NT2/D1 (cell line): ENCODE results near the gene MEF2C.

Experiments used
- DNase-seq: peaks from one replicate; pipeline ENCODE4 v3.0.0-alpha.2; 2011; ENCODE audit warnings: low read depth, low spot score
- H3K27me3 ChIP-seq: 2 replicates; pipeline ENCODE4 v1.6.0; 2011; ENCODE audit warnings: mild to moderate bottlenecking; ENCODE audit not compliant: insufficient read length, insufficient read depth
- H3K36me3 ChIP-seq: 2 replicates; pipeline ENCODE4 v1.6.1; 2011; ENCODE audit warnings: mild to moderate bottlenecking, low read length, mixed read lengths; ENCODE audit not compliant: insufficient read depth, insufficient read length
- H3K4me1 ChIP-seq: 2 replicates; pipeline ENCODE4 v1.5.1; 2011; ENCODE audit not compliant: insufficient read depth, insufficient read length
- H3K4me3 ChIP-seq: 2 replicates; pipeline ENCODE4 v1.5.1; 2011; ENCODE audit warnings: low read depth; ENCODE audit not compliant: insufficient read length
- H3K9ac ChIP-seq: 2 replicates; pipeline ENCODE4 v1.6.0; 2011; ENCODE audit warnings: low read depth; ENCODE audit not compliant: insufficient read length
- H3K9me3 ChIP-seq: 2 replicates; pipeline ENCODE4 v1.5.1; 2011; ENCODE audit warnings: mild to moderate bottlenecking, low read length; ENCODE audit not compliant: insufficient read depth
- SUZ12 ChIP-seq: IDR thresholded peaks from 2 replicates; pipeline ENCODE4 v1.6.1; 2011; ENCODE audit not compliant: insufficient read length, insufficient read depth; ENCODE audit errors: extremely low read depth
- YY1 ChIP-seq: IDR thresholded peaks from 2 replicates; pipeline ENCODE4 v1.6.1; 2011; ENCODE audit not compliant: insufficient read length, insufficient read depth
- ZNF274 ChIP-seq: IDR thresholded peaks from 2 replicates; pipeline ENCODE4 v1.6.1; 2011; ENCODE audit warnings: mild to moderate bottlenecking, low read depth, low read length

The MEF2C gene

DNA sequence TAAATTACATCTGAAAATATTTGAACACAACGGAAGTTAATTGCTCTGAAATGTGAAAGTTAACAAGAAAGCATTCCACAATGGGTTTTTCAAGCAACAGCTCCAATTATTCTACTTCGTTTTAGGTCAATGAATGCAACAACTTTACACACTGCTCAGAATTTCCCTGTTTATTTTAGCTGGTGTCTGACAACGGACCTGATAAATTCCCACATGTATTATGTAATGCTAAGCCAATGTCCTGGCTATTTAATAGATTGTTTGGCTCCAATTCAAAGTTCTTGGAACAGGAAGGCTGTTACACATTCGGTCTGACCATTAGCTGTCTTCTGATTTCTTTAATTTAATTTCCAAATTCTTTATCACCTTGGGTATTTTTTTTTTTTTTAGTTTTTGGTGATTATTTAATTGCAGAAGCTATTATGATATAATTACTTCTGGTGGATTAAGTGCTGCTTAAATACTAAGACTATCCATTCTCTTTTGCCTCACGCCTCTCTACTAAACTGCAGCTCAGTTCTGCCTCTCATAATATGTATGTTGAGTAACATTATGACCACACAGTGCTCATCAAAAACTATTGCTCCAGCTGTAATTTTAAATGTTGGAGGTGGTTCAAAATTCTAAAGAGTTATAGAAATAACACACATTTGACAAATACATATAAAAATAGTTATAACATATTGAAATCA is 57.9 kb downstream of the MEF2C start:
- Histone ChIP-seq H3K4me3 (no peak overlapping the region), H3K36me3 (no peaks in the 10 kb centered on the region), H3K9me3 (no peaks in the 10 kb centered on the region; the same call in 1 of the 2 replicates), H3K27me3 (no peaks in the 10 kb centered on the region), H3K4me1 (peaks cover 2% of the 10 kb centered on the region), H3K9ac (no peak overlapping the region)
- DNase-seq: no peak
- TF ChIP-seq SUZ12 (no peak), YY1 (no peak), ZNF274 (no peak)

DNA sequence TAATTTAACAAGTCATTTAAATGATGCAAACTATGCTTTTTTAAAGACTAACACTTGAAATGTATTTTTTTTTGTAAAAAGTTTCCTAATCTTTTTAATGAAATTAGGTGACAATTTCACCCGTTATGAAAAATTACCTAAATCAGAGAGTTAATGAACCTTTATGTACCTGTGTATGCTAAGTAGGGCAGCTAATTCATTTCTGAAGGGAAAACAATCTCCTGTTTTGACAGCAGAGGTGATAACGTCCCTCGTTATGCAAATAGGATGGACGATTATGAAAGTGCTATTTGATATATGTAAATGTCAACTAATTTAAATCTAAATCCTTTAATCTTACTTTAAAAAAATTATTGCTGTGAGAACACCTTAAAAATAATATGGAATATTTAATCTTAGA is 58.8 kb downstream of the MEF2C start:
- no peak for DNase-seq
- Histone ChIP-seq H3K27me3 (no peaks in the 10 kb centered on the region), H3K4me3 (no peak overlapping the region), H3K9me3 (no peaks in the 10 kb centered on the region; the same call in 1 of the 2 replicates), H3K4me1 (peaks cover 2% of the 10 kb centered on the region), H3K9ac (no peak overlapping the region), H3K36me3 (no peaks in the 10 kb centered on the region)
- no peak for TF ChIP-seq SUZ12
- no peak for TF ChIP-seq ZNF274
- TF ChIP-seq YY1: no peak

DNA sequence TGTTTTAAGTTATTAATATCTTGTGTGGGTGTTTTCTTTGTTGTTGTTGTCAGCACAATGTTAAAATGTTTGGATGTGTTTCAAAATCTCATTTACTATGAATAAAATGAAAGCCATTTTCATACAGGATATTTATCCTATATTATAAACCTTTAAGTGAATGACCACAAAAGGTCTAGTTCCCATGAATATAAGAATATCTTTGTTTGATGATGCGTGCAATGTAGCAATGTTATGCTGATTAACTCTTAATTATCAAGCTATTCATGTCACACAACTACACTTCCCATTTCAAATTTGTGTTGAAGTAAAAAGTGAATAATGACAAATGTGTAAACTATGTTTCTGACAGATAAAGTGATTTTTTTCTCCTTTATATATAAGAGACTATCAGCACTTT is 59.8 kb downstream of the MEF2C start:
- H3K4me3 ChIP-seq: no peak overlapping the region
- peaks cover 2% of the 10 kb centered on the region for H3K4me1 ChIP-seq
- no peak overlapping the region for H3K9ac ChIP-seq
- DNase-seq: no peak
- H3K27me3 ChIP-seq: no peaks in the 10 kb centered on the region
- no peaks in the 10 kb centered on the region for H3K36me3 ChIP-seq
- no peak for TF ChIP-seq SUZ12
- H3K9me3 ChIP-seq: no peaks in the 10 kb centered on the region; the same call in 1 of the 2 replicates

DNA sequence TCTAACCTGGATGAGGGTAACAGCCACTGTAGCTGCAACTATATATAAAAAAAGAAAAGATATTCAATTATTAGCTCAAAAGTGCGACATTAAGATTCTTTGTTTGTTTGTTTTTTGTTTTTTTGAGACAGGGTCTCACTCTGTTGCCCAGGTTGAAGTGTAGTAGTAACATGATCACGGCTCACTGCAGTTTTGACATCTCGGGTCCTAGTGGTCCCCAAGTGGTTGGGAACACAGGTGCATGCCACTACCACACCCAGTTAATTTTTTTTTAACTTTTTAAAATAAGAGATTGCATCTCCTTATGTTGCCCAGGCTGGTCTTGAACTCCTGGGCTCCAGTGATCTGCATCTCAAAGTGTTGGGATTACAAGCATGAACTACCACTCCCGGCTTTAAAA is 61.8 kb downstream of the MEF2C start:
- no peak for TF ChIP-seq YY1
- no peak for TF ChIP-seq SUZ12
- no peak for TF ChIP-seq ZNF274
- H3K4me3 ChIP-seq: no peak overlapping the region

DNA sequence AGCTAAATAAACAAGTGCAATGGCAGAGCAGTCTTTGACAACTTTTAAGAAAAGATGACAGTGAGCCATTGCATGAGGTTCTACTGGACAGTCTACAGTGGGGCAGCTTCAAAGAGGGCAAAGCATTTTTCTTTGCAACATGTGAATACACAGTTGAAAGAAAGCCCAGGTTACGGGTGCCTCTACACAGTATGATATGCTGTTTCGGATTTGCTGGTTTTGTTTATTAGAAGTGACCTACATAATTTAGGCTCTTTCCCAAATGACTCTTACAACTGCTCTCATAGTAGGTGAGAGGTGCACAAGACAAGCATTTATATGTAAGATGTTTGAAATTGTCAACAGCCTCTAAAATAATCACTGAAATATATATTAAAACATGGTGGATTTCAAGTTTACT is 62.4 kb downstream of the MEF2C start:
- Histone ChIP-seq H3K4me1 (no peaks in the 10 kb centered on the region), H3K4me3 (no peak overlapping the region), H3K36me3 (no peaks in the 10 kb centered on the region), H3K9me3 (no peaks in the 10 kb centered on the region; the same call in 1 of the 2 replicates), H3K9ac (no peak overlapping the region), H3K27me3 (no peaks in the 10 kb centered on the region)
- no peak for DNase-seq
- no peak for TF ChIP-seq SUZ12
- no peak for TF ChIP-seq YY1
- no peak for TF ChIP-seq ZNF274

More for the DNA sequence above, 61.8 kb downstream of the MEF2C start:
- no peaks in the 10 kb centered on the region for H3K27me3 ChIP-seq
- no peak for DNase-seq
- H3K9ac ChIP-seq: no peak overlapping the region
- no peaks in the 10 kb centered on the region for H3K4me1 ChIP-seq
- H3K36me3 ChIP-seq: no peaks in the 10 kb centered on the region
- no peaks in the 10 kb centered on the region; the same call in 1 of the 2 replicates for H3K9me3 ChIP-seq

DNA sequence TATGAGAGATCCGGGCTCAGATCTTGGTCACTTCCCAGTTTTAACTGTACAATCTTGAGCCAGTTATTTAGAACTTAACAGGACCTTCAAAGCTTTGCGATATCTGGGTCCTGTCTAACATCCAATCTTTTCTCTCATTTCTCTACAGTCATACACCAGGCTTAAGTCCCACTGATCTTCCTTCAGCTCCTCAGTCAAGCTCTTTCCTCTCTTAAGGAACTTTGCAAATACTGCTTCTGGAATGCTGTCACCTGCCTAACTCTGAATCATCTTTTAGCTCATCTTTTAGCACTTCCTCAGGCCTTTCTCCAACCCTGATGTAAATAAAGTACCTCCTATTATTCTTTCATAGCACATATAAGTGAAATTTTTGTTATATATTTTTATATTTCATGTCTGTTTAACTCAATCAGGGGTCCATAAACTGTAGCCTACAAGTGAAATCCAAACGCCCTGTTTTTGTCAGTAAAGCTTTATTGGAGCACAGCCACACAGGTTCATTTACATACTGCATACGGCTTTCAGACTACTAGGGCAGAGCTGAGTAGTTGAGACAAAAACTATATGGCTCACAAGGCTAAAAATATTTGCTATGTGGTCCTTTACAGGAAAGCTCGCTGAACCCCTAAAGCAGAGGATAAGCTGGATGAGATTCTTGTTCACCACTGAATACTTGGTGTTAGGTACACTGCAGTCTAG is 63.5 kb downstream of the MEF2C start:
- no peaks in the 10 kb centered on the region for H3K27me3 ChIP-seq
- no peak overlapping the region for H3K9ac ChIP-seq
- no peaks in the 10 kb centered on the region for H3K36me3 ChIP-seq
- TF ChIP-seq ZNF274 (no peak), SUZ12 (no peak), YY1 (no peak)
- H3K4me1 ChIP-seq: no peaks in the 10 kb centered on the region
- no peak for DNase-seq
- H3K9me3 ChIP-seq: no peaks in the 10 kb centered on the region; the same call in 1 of the 2 replicates
- no peak overlapping the region for H3K4me3 ChIP-seq

DNA sequence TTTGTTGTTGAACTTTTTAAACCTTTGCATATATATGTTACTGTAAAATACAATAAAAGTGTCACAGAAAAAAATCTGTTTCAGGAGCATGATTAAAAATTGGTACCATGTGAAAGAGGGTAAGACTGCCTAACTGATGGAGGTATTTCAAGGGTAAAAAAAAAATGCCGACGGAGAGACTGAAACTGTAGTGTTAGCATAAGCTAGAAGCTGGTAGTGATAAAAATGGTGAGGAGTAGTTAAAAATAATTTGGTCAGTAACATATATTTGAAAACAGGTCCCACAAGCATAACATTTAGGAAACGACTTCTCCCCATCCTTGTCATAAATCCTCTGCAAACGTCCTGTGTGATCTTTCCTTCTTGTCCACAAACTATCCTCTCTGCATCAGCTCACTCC is 64.7 kb downstream of the MEF2C start:
- DNase-seq: no peak
- TF ChIP-seq YY1 (no peak), ZNF274 (no peak), SUZ12 (no peak)
- H3K27me3 ChIP-seq: no peaks in the 10 kb centered on the region
- no peaks in the 10 kb centered on the region; the same call in 1 of the 2 replicates for H3K9me3 ChIP-seq
- H3K4me1 ChIP-seq: no peaks in the 10 kb centered on the region
- no peak overlapping the region for H3K4me3 ChIP-seq
- H3K9ac ChIP-seq: no peak overlapping the region
- no peaks in the 10 kb centered on the region for H3K36me3 ChIP-seq
